ENCODE data around the gene ADAP1.

ADAP1 gene

DNA sequence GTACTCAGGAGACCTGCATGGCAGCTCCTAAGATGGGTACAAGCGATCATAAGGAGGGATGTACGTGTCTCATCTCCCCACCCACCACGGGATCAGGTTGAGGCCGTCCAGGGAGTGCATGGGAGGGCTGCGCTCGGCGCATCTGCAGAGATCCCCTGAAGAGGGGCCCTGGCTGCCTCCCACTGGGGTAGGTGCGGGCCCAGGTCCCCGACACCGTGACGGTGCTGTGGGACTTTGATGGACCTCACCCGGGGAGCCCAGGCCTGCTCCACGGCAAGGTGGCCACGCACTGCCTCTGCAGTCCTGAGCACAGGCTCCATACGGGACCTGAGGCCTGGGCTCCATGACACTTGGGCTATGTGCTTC, 65.5 kb downstream of the ADAP1 start:
- Histone ChIP-seq H3K27me3 (ENCODE audit: insufficient read depth, poor library complexity, severe bottlenecking) (no peaks in the 10 kb centered on the region), H3K4me3 (replicated peaks; ENCODE audit: insufficient read depth, low read length) (no peak overlapping the region), H3K27ac (replicated peaks) (no peak overlapping the region)
- DNase-seq (ENCODE audit: low read depth in 1 of 2, low spot score in 1 of 2), result no peak
- no peak for TF ChIP-seq GABPA (IDR thresholded peaks at IDR 0.05; ENCODE audit: low read depth)
- TF ChIP-seq, protein P1, sequence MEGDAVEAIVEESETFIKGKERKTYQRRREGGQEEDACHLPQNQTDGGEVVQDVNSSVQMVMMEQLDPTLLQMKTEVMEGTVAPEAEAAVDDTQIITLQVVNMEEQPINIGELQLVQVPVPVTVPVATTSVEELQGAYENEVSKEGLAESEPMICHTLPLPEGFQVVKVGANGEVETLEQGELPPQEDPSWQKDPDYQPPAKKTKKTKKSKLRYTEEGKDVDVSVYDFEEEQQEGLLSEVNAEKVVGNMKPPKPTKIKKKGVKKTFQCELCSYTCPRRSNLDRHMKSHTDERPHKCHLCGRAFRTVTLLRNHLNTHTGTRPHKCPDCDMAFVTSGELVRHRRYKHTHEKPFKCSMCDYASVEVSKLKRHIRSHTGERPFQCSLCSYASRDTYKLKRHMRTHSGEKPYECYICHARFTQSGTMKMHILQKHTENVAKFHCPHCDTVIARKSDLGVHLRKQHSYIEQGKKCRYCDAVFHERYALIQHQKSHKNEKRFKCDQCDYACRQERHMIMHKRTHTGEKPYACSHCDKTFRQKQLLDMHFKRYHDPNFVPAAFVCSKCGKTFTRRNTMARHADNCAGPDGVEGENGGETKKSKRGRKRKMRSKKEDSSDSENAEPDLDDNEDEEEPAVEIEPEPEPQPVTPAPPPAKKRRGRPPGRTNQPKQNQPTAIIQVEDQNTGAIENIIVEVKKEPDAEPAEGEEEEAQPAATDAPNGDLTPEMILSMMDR (IDR thresholded peaks at IDR 0.05; ENCODE audit: insufficient read depth, low read length), result no peak
- TF ChIP-seq, protein P2, sequence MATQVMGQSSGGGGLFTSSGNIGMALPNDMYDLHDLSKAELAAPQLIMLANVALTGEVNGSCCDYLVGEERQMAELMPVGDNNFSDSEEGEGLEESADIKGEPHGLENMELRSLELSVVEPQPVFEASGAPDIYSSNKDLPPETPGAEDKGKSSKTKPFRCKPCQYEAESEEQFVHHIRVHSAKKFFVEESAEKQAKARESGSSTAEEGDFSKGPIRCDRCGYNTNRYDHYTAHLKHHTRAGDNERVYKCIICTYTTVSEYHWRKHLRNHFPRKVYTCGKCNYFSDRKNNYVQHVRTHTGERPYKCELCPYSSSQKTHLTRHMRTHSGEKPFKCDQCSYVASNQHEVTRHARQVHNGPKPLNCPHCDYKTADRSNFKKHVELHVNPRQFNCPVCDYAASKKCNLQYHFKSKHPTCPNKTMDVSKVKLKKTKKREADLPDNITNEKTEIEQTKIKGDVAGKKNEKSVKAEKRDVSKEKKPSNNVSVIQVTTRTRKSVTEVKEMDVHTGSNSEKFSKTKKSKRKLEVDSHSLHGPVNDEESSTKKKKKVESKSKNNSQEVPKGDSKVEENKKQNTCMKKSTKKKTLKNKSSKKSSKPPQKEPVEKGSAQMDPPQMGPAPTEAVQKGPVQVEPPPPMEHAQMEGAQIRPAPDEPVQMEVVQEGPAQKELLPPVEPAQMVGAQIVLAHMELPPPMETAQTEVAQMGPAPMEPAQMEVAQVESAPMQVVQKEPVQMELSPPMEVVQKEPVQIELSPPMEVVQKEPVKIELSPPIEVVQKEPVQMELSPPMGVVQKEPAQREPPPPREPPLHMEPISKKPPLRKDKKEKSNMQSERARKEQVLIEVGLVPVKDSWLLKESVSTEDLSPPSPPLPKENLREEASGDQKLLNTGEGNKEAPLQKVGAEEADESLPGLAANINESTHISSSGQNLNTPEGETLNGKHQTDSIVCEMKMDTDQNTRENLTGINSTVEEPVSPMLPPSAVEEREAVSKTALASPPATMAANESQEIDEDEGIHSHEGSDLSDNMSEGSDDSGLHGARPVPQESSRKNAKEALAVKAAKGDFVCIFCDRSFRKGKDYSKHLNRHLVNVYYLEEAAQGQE (IDR thresholded peaks at IDR 0.05; ENCODE audit: insufficient replicate concordance, low read depth), result no peak
- no peak for TF ChIP-seq POLR2AphosphoS5 (IDR thresholded peaks at IDR 0.05; ENCODE audit: low read depth)
- no peak for TF ChIP-seq SPI1 (IDR thresholded peaks at IDR 0.05; ENCODE audit: borderline replicate concordance, low read depth)

DNA sequence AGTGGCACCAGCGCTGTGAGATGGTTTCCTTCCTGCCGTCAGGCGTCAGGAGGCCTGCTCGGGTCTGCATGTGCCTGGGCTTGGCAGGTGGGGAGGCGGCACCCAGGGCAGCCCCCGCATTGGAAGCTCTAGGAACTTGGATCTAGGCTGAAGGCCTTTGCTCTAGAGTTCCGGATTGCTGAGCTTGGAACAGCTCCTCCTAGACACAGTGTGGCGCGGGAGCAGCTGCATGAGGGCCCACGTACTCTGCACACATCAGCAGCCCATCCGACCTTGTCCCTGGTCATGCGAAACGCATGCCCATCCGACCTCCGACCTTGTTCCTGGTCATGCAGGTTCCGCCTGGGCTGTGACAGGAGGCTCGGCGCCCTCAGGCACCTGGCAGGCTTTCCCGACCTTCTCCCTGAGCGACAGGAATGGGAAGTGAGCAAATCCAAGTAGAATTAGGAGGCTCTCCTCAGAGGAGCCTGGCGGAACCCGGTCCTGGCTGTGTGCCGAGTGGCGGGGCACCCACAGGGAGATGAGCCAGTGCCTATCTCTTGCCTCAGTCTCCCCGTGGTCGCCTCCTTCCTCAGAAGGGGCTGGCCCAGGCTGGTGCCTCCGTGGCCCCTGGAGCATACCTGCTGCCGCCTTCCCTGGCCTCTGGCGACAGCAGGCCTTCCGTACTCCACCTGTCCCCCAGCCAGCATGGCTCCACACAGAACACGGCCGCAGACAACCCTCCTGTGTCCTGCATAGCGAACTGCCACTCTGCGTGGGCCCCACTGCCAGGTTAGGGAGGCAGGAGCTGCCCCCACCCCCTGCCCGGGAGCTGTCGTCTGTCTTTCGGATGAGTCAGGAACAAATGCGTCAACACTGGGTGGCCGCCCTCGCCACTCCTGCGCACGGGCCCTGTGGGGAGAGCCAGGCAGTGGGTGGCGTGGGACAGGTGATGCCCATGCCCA, 66.1 kb downstream of the ADAP1 start:
- Histone ChIP-seq H3K27me3 (ENCODE audit: insufficient read depth, poor library complexity, severe bottlenecking) (no peaks in the 10 kb centered on the region), H3K4me3 (replicated peaks; ENCODE audit: insufficient read depth, low read length) (no peak overlapping the region), H3K27ac (replicated peaks) (no peak overlapping the region)
- no peak for TF ChIP-seq POLR2AphosphoS5 (IDR thresholded peaks at IDR 0.05; ENCODE audit: low read depth)
- TF ChIP-seq GABPA (IDR thresholded peaks at IDR 0.05; ENCODE audit: low read depth), result no peak
- no peak for TF ChIP-seq SPI1 (IDR thresholded peaks at IDR 0.05; ENCODE audit: borderline replicate concordance, low read depth)
- TF ChIP-seq, protein P1 (IDR thresholded peaks at IDR 0.05; ENCODE audit: insufficient read depth, low read length), result no peak
- DNase-seq (ENCODE audit: low read depth in 1 of 2, low spot score in 1 of 2), result no peak

DNA sequence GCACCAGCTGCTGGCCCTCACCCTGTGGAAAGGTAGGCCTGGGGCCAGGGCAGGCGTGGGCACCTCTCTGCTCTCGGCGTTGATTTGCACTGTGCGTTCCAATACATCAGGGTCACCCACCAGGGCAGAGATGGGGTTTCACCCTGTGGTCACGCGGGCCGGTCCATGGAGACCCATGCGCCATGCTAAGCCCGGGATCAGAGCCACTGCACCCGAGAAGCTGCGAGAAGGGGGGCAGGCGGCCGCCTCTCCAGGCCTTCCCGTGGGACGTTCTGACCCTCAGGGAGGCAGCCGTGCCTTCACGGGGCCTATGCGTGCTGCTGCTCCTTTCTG, 67.0 kb downstream of the ADAP1 start:
- Histone ChIP-seq H3K27me3 (ENCODE audit: insufficient read depth, poor library complexity, severe bottlenecking) (no peaks in the 10 kb centered on the region), H3K4me3 (replicated peaks; ENCODE audit: insufficient read depth, low read length) (no peak overlapping the region), H3K27ac (replicated peaks) (no peak overlapping the region)
- TF ChIP-seq, protein P2 (IDR thresholded peaks at IDR 0.05; ENCODE audit: insufficient replicate concordance, low read depth), result no peak
- TF ChIP-seq, protein P1 (IDR thresholded peaks at IDR 0.05; ENCODE audit: insufficient read depth, low read length), result no peak
- TF ChIP-seq SPI1 (IDR thresholded peaks at IDR 0.05; ENCODE audit: borderline replicate concordance, low read depth) (no peak), POLR2AphosphoS5 (IDR thresholded peaks at IDR 0.05; ENCODE audit: low read depth) (no peak), GABPA (IDR thresholded peaks at IDR 0.05; ENCODE audit: low read depth) (no peak)
- DNase-seq (ENCODE audit: low read depth in 1 of 2, low spot score in 1 of 2), result no peak
